Prostate gland (tissue), 2 donors: ENCODE results near the gene NDUFAF5. TPM values are rescaled to one million over a fixed set of nuclear protein-coding genes. Genes with fewer than 3 reads are reported as not detected.

Experiments
- DNase-seq: peaks from one replicate; pipeline ENCODE4 v3.0.0-alpha.2; 2019; ENCODE audit warnings: low spot score
- H3K27ac ChIP-seq, 2 donors: fragments of 200-600 bp; sonication (generic); 2 replicates each; pipeline ENCODE4 v1.5.1; 2017 to 2019
- H3K27me3 ChIP-seq: fragments of 200-600 bp; sonication (generic); replicated peaks from 2 replicates; pipeline ENCODE4 v1.5.1; 2019; ENCODE audit not compliant: insufficient read depth
- H3K36me3 ChIP-seq, 2 donors: fragments of 200-600 bp; sonication (generic); 1 replicate in 1 of 2; 2 replicates in 1 of 2; pipeline versions ENCODE4 v1.5.1 to v1.8.1; 2017 to 2019
- H3K4me1 ChIP-seq: fragments of 200-600 bp; sonication (generic); replicated peaks from 2 replicates; pipeline ENCODE4 v1.5.1; 2019
- H3K4me3 ChIP-seq, 2 donors: fragments of 200-600 bp; sonication (generic); 2 replicates each; pipeline ENCODE4 v1.5.1; 2017 to 2019
- H3K9me3 ChIP-seq: fragments of 200-600 bp; sonication (generic); 2 replicates; pipeline ENCODE4 v1.5.1; 2017
- CTCF ChIP-seq, 4 experiments: fragments of 200-600 bp in 2 of 4; fragments of 450-650 bp in 2 of 4; sonication (generic) in 2 of 4; IDR thresholded peaks; 1 replicate in 3 of 4; 2 replicates in 1 of 4; pipeline ENCODE4 v1.5.1; 2016 to 2019; ENCODE audit warnings: antibody characterized with exemption in 4 of 4, mild to moderate bottlenecking in 2 of 4, moderate library complexity in 2 of 4
- POLR2A ChIP-seq: fragments of 450-650 bp; IDR thresholded peaks from one replicate; pipeline ENCODE4 v1.6.1; 2016; ENCODE audit warnings: antibody characterized with exemption, mild to moderate bottlenecking
- POLR2AphosphoS5 ChIP-seq: sonication (generic); formaldehyde crosslinking; IDR thresholded peaks from one replicate; pipeline ENCODE4 v1.6.1; 2017; ENCODE audit warnings: antibody characterized with exemption
- WGBS: methylation state at CpG from one replicate; pipeline ENCODE4 v1.1.5; 2018; 5-methylcytosine and 5-hydroxymethylcytosine counted together
- intact Hi-C: fragments of 100-400 bp; cut with DNase I; formaldehyde crosslinking; loops from one replicate; pipeline ENCODE4 v1.14.2; 2022
- total RNA-seq, 2 donors: library from RNA; depleted of rRNA; stranded (reverse); fragments of >200 nt; gene quantifications; one replicate each; pipeline ENCODE4 v1.1.0, GENCODE V29; 2016

Gene NDUFAF5
- total RNA-seq, 2 donors from 2014 or later: 15.3 to 17.5 TPM

GRCh38 chr20:13784271-13784892 lies 446 bp upstream of the NDUFAF5 start:
- H3K27ac ChIP-seq: peak overlapping the region; percentile 85 to 87
- intact Hi-C loops: no loop called here
- no peak for DNase-seq

GRCh38 chr20:13786143-13786828 lies 1.5 kb downstream of the NDUFAF5 start:
- no peak for DNase-seq

More at GRCh38 chr20:13784271-13784892, 446 bp upstream of the NDUFAF5 start:
- H3K4me3 ChIP-seq: peak overlapping the region; percentile 78 to 80
- under 1% methylated on average over 26 of the region's 26 CpGs for WGBS
- H3K9me3 ChIP-seq: no peaks in the 10 kb centered on the region
- no peaks in the 10 kb centered on the region for H3K36me3 ChIP-seq
- H3K4me1 ChIP-seq: peaks cover 4% of the 10 kb centered on the region
- TF ChIP-seq POLR2AphosphoS5 (no peak), CTCF (IDR thresholded peaks at IDR 0.05) (no peak), POLR2A (no peak)
- H3K27me3 ChIP-seq: no peaks in the 10 kb centered on the region

GRCh38 chr20:13788167-13788834 lies 3.5 kb downstream of the NDUFAF5 start:
- peaks cover 4% of the 10 kb centered on the region for H3K4me1 ChIP-seq
- intact Hi-C loops: no loop called here
- no peaks in the 10 kb centered on the region for H3K27me3 ChIP-seq
- no peaks in the 10 kb centered on the region for H3K36me3 ChIP-seq
- H3K27ac ChIP-seq: no peak overlapping the region
- no peaks in the 10 kb centered on the region for H3K9me3 ChIP-seq
- WGBS: 8% methylated on average over 1 of the region's 1 CpG
- DNase-seq: peak; percentile 12
- peak; percentile 7 for TF ChIP-seq POLR2AphosphoS5
- no peak for TF ChIP-seq POLR2A
- TF ChIP-seq CTCF (IDR thresholded peaks at IDR 0.05): peak in 3 of 4 experiments; percentile 23 to 42 (median 32)
- no peak overlapping the region for H3K4me3 ChIP-seq

More at GRCh38 chr20:13786143-13786828, 1.5 kb downstream of the NDUFAF5 start:
- H3K27me3 ChIP-seq: no peaks in the 10 kb centered on the region
- TF ChIP-seq POLR2AphosphoS5 (no peak), POLR2A (no peak), CTCF (IDR thresholded peaks at IDR 0.05) (no peak)
- H3K36me3 ChIP-seq: no peaks in the 10 kb centered on the region
- 44% methylated on average over 8 of the region's 8 CpGs for WGBS
- H3K4me1 ChIP-seq: peaks cover 4% of the 10 kb centered on the region
- H3K9me3 ChIP-seq: no peaks in the 10 kb centered on the region
- H3K27ac ChIP-seq: no peak overlapping the region
- peak overlapping the region in 1 of 2 donors; percentile 80 for H3K4me3 ChIP-seq
- intact Hi-C loops: no loop called here

GRCh38 chr20:13790708-13791107 lies 5.9 kb downstream of the NDUFAF5 start:
- WGBS: 80% methylated on average over 2 of the region's 2 CpGs
- peaks cover 4% of the 10 kb centered on the region for H3K4me1 ChIP-seq
- no peak overlapping the region for H3K27ac ChIP-seq
- no peak overlapping the region for H3K4me3 ChIP-seq
- no peaks in the 10 kb centered on the region for H3K27me3 ChIP-seq
- intact Hi-C loops: no loop called here
- no peaks in the 10 kb centered on the region for H3K9me3 ChIP-seq
- no peak for DNase-seq
- no peaks in the 10 kb centered on the region for H3K36me3 ChIP-seq
- TF ChIP-seq POLR2A (no peak), CTCF (IDR thresholded peaks at IDR 0.05) (no peak), POLR2AphosphoS5 (no peak)
